Lower lobe of right lung (tissue), 2 donors: Measurements from ENCODE around the gene MYDGF. TPM values are rescaled to one million over a fixed set of nuclear protein-coding genes. Genes with fewer than 3 reads are reported as not detected.

Experiments used
- ATAC-seq, 2 donors: fragments of 200-7000 bp; cut with Tn5 transposase; one replicate each; pipeline ENCODE4 v1.9.1; 2020 to 2022; ENCODE audit warnings: mild to moderate bottlenecking in 2 of 2, moderate library complexity in 2 of 2
- DNase-seq: peaks from one replicate; pipeline ENCODE4 v3.0.0-alpha.2; 2020
- H3K27ac ChIP-seq: fragments of 200-600 bp; one replicate; pipeline ENCODE4 v1.8.0; 2022
- H3K27me3 ChIP-seq: fragments of 200-600 bp; one replicate; pipeline ENCODE4 v1.8.0; 2022; ENCODE audit warnings: low read depth
- H3K36me3 ChIP-seq: fragments of 200-600 bp; one replicate; pipeline ENCODE4 v1.8.0; 2022; ENCODE audit warnings: mild to moderate bottlenecking
- H3K4me1 ChIP-seq: fragments of 200-600 bp; one replicate; pipeline ENCODE4 v1.8.0; 2022
- H3K4me3 ChIP-seq: fragments of 200-600 bp; one replicate; pipeline ENCODE4 v1.8.0; 2022; ENCODE audit warnings: mild to moderate bottlenecking
- H3K9me3 ChIP-seq: fragments of 200-600 bp; one replicate; pipeline ENCODE4 v1.8.0; 2022
- CTCF ChIP-seq: fragments of 200-600 bp; IDR thresholded peaks from one replicate; pipeline ENCODE4 v1.8.0; 2022; ENCODE audit warnings: antibody characterized with exemption, mild to moderate bottlenecking
- intact Hi-C: fragments of 100-400 bp; cut with DNase I; formaldehyde crosslinking; loops from one replicate; pipeline ENCODE4 v1.11.0; 2022
- total RNA-seq: library from RNA; stranded (reverse); fragmentation: NEBNext Ultra II Directional; extraction: Animal tissue kit (Norgen Biotek cat#: 25700); gene quantifications from one replicate; pipeline ENCODE4 v1.2.1, GENCODE V29; 2021
- donor health status: DM: no; HTN: yes; CAD: no; lungs with severe emphysema.

MYDGF gene
- total RNA-seq, 1 donor from 2014 or later = 91.6 TPM

GRCh38 chr19:4645718-4646117, 24.4 kb downstream of the MYDGF start:
- intact Hi-C loops = no loop called here

GRCh38 chr19:4642625-4643024, 27.5 kb downstream of the MYDGF start:
- no peaks in the 10 kb centered on the region for H3K27me3 ChIP-seq
- H3K27ac ChIP-seq = no peak overlapping the region
- H3K4me1 ChIP-seq = peaks cover 24% of the 10 kb centered on the region
- no peaks in the 10 kb centered on the region for H3K9me3 ChIP-seq
- no peak for DNase-seq
- intact Hi-C loops = no loop called here
- no peak for ATAC-seq
- no peak overlapping the region for H3K4me3 ChIP-seq
- no peak for TF ChIP-seq CTCF
- no peaks in the 10 kb centered on the region for H3K36me3 ChIP-seq

More at GRCh38 chr19:4645718-4646117, 24.4 kb downstream of the MYDGF start:
- H3K27me3 ChIP-seq = no peaks in the 10 kb centered on the region
- no peaks in the 10 kb centered on the region for H3K36me3 ChIP-seq
- H3K4me1 ChIP-seq = no peaks in the 10 kb centered on the region
- no peaks in the 10 kb centered on the region for H3K9me3 ChIP-seq
- no peak for ATAC-seq
- no peak for TF ChIP-seq CTCF
- no peak overlapping the region for H3K4me3 ChIP-seq
- no peak for DNase-seq
- H3K27ac ChIP-seq = no peak overlapping the region

GRCh38 chr19:4641132-4641531, 29.0 kb downstream of the MYDGF start:
- no peak for ATAC-seq
- no peaks in the 10 kb centered on the region for H3K27me3 ChIP-seq
- no peaks in the 10 kb centered on the region for H3K36me3 ChIP-seq
- H3K4me1 ChIP-seq = peaks cover 29% of the 10 kb centered on the region
- H3K27ac ChIP-seq = no peak overlapping the region
- H3K9me3 ChIP-seq = no peaks in the 10 kb centered on the region
- no peak for DNase-seq
- TF ChIP-seq CTCF = no peak
- intact Hi-C loops = no loop called here
- H3K4me3 ChIP-seq = peak overlapping the region; percentile 79

- H3K4me1 ChIP-seq = peaks cover 32% of the 10 kb centered on the region
- peak; percentile 57 for DNase-seq
- no peak for ATAC-seq
- H3K27ac ChIP-seq = peak overlapping the region; percentile 50
- no peak for TF ChIP-seq CTCF
- no peaks in the 10 kb centered on the region for H3K9me3 ChIP-seq
- no peaks in the 10 kb centered on the region for H3K27me3 ChIP-seq
- peak overlapping the region; percentile 79 for H3K4me3 ChIP-seq
- H3K36me3 ChIP-seq = no peaks in the 10 kb centered on the region
- intact Hi-C loops = no loop called here
Measured at GRCh38 chr19:4640247-4641000, 29.7 kb downstream of the MYDGF start.

GRCh38 chr19:4639531-4640246, 30.5 kb downstream of the MYDGF start:
- peaks cover 35% of the 10 kb centered on the region for H3K4me1 ChIP-seq
- TF ChIP-seq CTCF = no peak
- DNase-seq = peak; percentile 60
- H3K36me3 ChIP-seq = no peaks in the 10 kb centered on the region
- ATAC-seq = no peak
- no peaks in the 10 kb centered on the region for H3K27me3 ChIP-seq
- H3K27ac ChIP-seq = peak overlapping the region; percentile 50
- H3K9me3 ChIP-seq = no peaks in the 10 kb centered on the region
- intact Hi-C loops = no loop called here
- H3K4me3 ChIP-seq = peak overlapping the region; percentile 79
